HCT116 (cell line): Measurements from ENCODE around the gene ITGB1. TPM values are rescaled to one million over a fixed set of nuclear protein-coding genes. Genes with fewer than 3 reads are reported as not detected.

Experiments used
- ATAC-seq: fragments of 200-7000 bp; cut with Tn5 transposase; 2 replicates; pipeline ENCODE4 v1.9.1; 2020; ENCODE audit warnings: mild to moderate bottlenecking, moderate library complexity
- BruUV-seq: library from RNA; stranded (reverse); fragments of 400-500 nt; replicated peaks from 2 replicates; lab custom pipeline; 2021; lab: Mats Ljungman, UMichigan
- CTCF ChIA-PET: fragments of 300-600 bp; sonication (Branson Sonifier 250); formaldehyde crosslinking; loops from one replicate; lab custom pipeline; 2021; ENCODE audit warnings: antibody characterized with exemption; lab: Charles Lee
- POLR2A ChIA-PET: fragments of 300-600, 350-600 bp; sonication (Branson Sonifier 250); formaldehyde crosslinking; loops from one replicate; lab custom pipeline; 2021; ENCODE audit warnings: antibody characterized with exemption; lab: Charles Lee
- RAD21 ChIA-PET, 2 experiments: fragments of 300-600 bp; sonication (Branson Sonifier 250); formaldehyde crosslinking; loops; one replicate each; lab custom pipeline; 2023; ENCODE audit warnings: low total read pairs in 2 of 2; ENCODE audit not compliant: uncharacterized antibody in 2 of 2, unreplicated experiment in 2 of 2, low non-redundant PET in 1 of 2; lab: Charles Lee
- DNase-seq: peaks from one replicate; pipeline ENCODE4 v3.0.0-alpha.2; 2010; ENCODE audit warnings: low read depth, low spot score
- H2AFZ ChIP-seq: fragments of 200-600 bp; shearing (Covaris generic), sonication (generic); 2 replicates; pipeline ENCODE4 v1.6.1; 2017; ENCODE audit warnings: low read depth, mixed run types, mixed read lengths, antibody characterized with exemption, low read length; ENCODE audit not compliant: poor library complexity, severe bottlenecking
- H3K27ac ChIP-seq: 2 replicates; pipeline ENCODE4 v1.5.1; 2012; ENCODE audit warnings: low read depth, low read length
- H3K27me3 ChIP-seq: fragments of 200-600 bp; sonication (generic); 2 replicates; pipeline ENCODE4 v1.6.1; 2016; ENCODE audit warnings: mixed run types, low read length, mixed read lengths; ENCODE audit not compliant: insufficient read depth
- H3K36me3 ChIP-seq, 2 experiments: fragments of 200-500 bp in 1 of 2; fragments of 200-600 bp in 1 of 2; sonication (Bioruptor generic) in 1 of 2; sonication (generic) in 1 of 2; 2 replicates each; pipeline versions ENCODE4 v1.5.1 to v1.6.1; 2014 to 2016; ENCODE audit warnings: low read length in 2 of 2, inconsistent platforms in 1 of 2, mixed read lengths in 1 of 2, mixed run types in 1 of 2; ENCODE audit not compliant: insufficient read depth in 2 of 2, control insufficient read depth in 1 of 2
- H3K4me1 ChIP-seq, 2 experiments: fragments of 200-600 bp in 1 of 2; sonication (generic) in 1 of 2; 2 replicates each; pipeline versions ENCODE4 v1.5.1 to v1.6.1; 2012 to 2017; ENCODE audit warnings: low read length in 2 of 2, inconsistent platforms in 1 of 2, mild to moderate bottlenecking in 1 of 2, mixed read lengths in 1 of 2, mixed run types in 1 of 2, moderate library complexity in 1 of 2; ENCODE audit not compliant: insufficient read depth in 2 of 2, control insufficient read depth in 1 of 2
- H3K4me2 ChIP-seq: fragments of 200-600 bp; sonication (generic); 2 replicates; pipeline ENCODE4 v1.6.1; 2017; ENCODE audit warnings: mixed run types, low read length, mixed read lengths
- H3K4me3 ChIP-seq, 2 experiments: fragments of 200-600 bp in 1 of 2; sonication (generic) in 1 of 2; replicated peaks in 1 of 2; 2 replicates each; pipeline ENCODE4 v1.5.1; 2011 to 2016; ENCODE audit warnings: low read length in 2 of 2, control low read depth in 1 of 2, low read depth in 1 of 2, mild to moderate bottlenecking in 1 of 2, mixed read lengths in 1 of 2, mixed run types in 1 of 2
- H3K79me2 ChIP-seq: fragments of 200-600 bp; sonication (generic); 2 replicates; pipeline ENCODE4 v1.6.1; 2017; ENCODE audit warnings: mild to moderate bottlenecking, mixed run types, low read length, moderate library complexity, mixed read lengths; ENCODE audit not compliant: insufficient read depth
- H3K9ac ChIP-seq: fragments of 200-600 bp; sonication (generic); 2 replicates; pipeline ENCODE4 v1.6.1; 2016; ENCODE audit warnings: low read length, mixed read lengths
- H3K9me2 ChIP-seq: fragments of 200-600 bp; sonication (generic), shearing (Covaris generic); 2 replicates; pipeline ENCODE4 v1.6.1; 2017; ENCODE audit warnings: mixed run types, mild to moderate bottlenecking, moderate library complexity; ENCODE audit not compliant: insufficient read depth
- H3K9me3 ChIP-seq, 2 experiments: fragments of 200-500 bp in 1 of 2; fragments of 200-600 bp in 1 of 2; sonication (Bioruptor generic) in 1 of 2; sonication (generic) in 1 of 2; 2 replicates each; pipeline ENCODE4 v1.6.1; 2014 to 2017; ENCODE audit warnings: low read length in 2 of 2, mixed read lengths in 2 of 2, inconsistent platforms in 1 of 2, low read depth in 1 of 2, mild to moderate bottlenecking in 1 of 2, mixed run types in 1 of 2, moderate library complexity in 1 of 2; ENCODE audit not compliant: control insufficient read depth in 1 of 2, insufficient read depth in 1 of 2
- H4K20me1 ChIP-seq: fragments of 200-600 bp; sonication (generic), shearing (Covaris generic); 2 replicates; pipeline ENCODE4 v1.6.1; 2017; ENCODE audit warnings: mixed run types, mild to moderate bottlenecking, moderate library complexity; ENCODE audit not compliant: insufficient read depth
- ELF1 ChIP-seq: IDR thresholded peaks from 2 replicates; pipeline ENCODE4 v1.6.1; 2012; ENCODE audit warnings: low read depth, borderline replicate concordance
- EZH2phosphoT487 ChIP-seq: fragments of 200-600 bp; IDR thresholded peaks from 2 replicates; pipeline ENCODE4 v1.6.1; 2018; ENCODE audit warnings: antibody characterized with exemption, borderline replicate concordance
- FOSL1 ChIP-seq: IDR thresholded peaks from 2 replicates; pipeline ENCODE4 v1.6.1; 2012; ENCODE audit warnings: low read depth
- POLR2A ChIP-seq: IDR thresholded peaks from 2 replicates; pipeline ENCODE4 v1.7.0; 2011; ENCODE audit warnings: borderline replicate concordance; ENCODE audit not compliant: insufficient read depth, insufficient read length; ENCODE audit errors: extremely low read depth
- RAD21 ChIP-seq: IDR thresholded peaks from 2 replicates; pipeline ENCODE4 v1.6.1; 2012; ENCODE audit warnings: low read depth, mild to moderate bottlenecking
- SP1 ChIP-seq: IDR thresholded peaks from 2 replicates; pipeline ENCODE4 v1.6.1; 2012; ENCODE audit warnings: low read depth
- YY1 ChIP-seq: IDR thresholded peaks from 2 replicates; pipeline ENCODE4 v1.6.1; 2011; ENCODE audit warnings: low read length, low read depth, moderate library complexity, mild to moderate bottlenecking; ENCODE audit not compliant: insufficient replicate concordance; ENCODE audit errors: extremely low read depth
- ZNF274 ChIP-seq: fragments of 200-500 bp; sonication (Bioruptor generic); IDR thresholded peaks from 2 replicates; pipeline ENCODE4 v1.6.1; 2014; ENCODE audit warnings: mild to moderate bottlenecking, low read depth, low read length, inconsistent platforms
- intact Hi-C: fragments of 100-400 bp; cut with micrococcal nuclease; formaldehyde crosslinking; loops from 2 replicates; pipeline ENCODE4 v1.10.0; 2022
- total RNA-seq: library from RNA; stranded (reverse); gene quantifications from one replicate; pipeline ENCODE4 v1.2.1, GENCODE V29; 2021; ENCODE audit not compliant: unreplicated experiment
- TF ChIP-seq, protein P1 (sequence below): IDR thresholded peaks from 2 replicates; pipeline ENCODE4 v1.6.1; 2012; ENCODE audit warnings: low read depth

Gene ITGB1
- total RNA-seq, 1 experiment from 2014 or later: 366 TPM

DNA sequence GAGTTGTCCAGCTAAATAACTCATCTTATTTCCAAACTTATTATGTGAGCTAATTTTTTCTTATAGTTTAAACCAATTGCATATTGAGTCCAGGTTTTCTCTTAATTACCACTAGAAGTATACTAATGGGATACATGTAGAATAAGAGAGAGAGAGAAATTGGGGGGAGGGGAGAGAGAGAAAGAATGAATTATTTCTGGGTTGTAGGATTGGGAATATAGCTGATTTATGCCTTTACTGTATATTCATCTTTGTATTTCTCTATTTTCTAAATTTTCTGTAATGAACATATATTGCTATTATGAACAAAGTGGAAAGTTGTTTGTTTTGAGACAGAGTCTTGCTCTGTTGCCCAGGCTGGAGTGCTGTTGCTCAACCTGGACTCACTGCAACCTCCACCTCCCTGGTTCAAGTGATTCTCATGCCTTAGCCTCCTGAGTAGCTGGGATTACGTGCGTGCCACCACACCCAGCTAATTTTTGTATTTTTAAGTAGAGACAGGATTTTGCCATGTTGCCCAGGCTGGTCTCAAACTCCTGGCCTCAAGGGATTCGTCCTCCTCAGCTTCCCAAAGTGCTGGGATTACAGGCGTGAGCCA, 26.1 kb upstream of the ITGB1 start:
- no peaks in the 10 kb centered on the region for H3K36me3 ChIP-seq
- peak overlapping the region; percentile 71 for H3K27ac ChIP-seq
- no TSS peak for BruUV-seq
- no peaks in the 10 kb centered on the region for H3K27me3 ChIP-seq
- H3K79me2 ChIP-seq: no peaks in the 10 kb centered on the region
- H3K4me2 ChIP-seq: peak overlapping the region; percentile 84
- RAD21 ChIA-PET: no interaction called here
- intact Hi-C loops: no loop called here
- no peaks in the 10 kb centered on the region for H3K9me3 ChIP-seq
- no peak for TF ChIP-seq RAD21
- no peak for TF ChIP-seq FOSL1
- no peak for TF ChIP-seq POLR2A
- TF ChIP-seq, protein P1, sequence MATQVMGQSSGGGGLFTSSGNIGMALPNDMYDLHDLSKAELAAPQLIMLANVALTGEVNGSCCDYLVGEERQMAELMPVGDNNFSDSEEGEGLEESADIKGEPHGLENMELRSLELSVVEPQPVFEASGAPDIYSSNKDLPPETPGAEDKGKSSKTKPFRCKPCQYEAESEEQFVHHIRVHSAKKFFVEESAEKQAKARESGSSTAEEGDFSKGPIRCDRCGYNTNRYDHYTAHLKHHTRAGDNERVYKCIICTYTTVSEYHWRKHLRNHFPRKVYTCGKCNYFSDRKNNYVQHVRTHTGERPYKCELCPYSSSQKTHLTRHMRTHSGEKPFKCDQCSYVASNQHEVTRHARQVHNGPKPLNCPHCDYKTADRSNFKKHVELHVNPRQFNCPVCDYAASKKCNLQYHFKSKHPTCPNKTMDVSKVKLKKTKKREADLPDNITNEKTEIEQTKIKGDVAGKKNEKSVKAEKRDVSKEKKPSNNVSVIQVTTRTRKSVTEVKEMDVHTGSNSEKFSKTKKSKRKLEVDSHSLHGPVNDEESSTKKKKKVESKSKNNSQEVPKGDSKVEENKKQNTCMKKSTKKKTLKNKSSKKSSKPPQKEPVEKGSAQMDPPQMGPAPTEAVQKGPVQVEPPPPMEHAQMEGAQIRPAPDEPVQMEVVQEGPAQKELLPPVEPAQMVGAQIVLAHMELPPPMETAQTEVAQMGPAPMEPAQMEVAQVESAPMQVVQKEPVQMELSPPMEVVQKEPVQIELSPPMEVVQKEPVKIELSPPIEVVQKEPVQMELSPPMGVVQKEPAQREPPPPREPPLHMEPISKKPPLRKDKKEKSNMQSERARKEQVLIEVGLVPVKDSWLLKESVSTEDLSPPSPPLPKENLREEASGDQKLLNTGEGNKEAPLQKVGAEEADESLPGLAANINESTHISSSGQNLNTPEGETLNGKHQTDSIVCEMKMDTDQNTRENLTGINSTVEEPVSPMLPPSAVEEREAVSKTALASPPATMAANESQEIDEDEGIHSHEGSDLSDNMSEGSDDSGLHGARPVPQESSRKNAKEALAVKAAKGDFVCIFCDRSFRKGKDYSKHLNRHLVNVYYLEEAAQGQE: no peak
- TF ChIP-seq YY1: no peak
- no peak for TF ChIP-seq EZH2phosphoT487
- TF ChIP-seq ELF1: no peak
- no peak for TF ChIP-seq SP1
- no peak for TF ChIP-seq ZNF274
- peaks cover 64 to 81% of the 10 kb centered on the region in 2 experiments for H3K4me1 ChIP-seq
- H4K20me1 ChIP-seq: no peaks in the 10 kb centered on the region
- CTCF ChIA-PET: no interaction called here
- H3K9me2 ChIP-seq: no peaks in the 10 kb centered on the region
- peak overlapping the region; percentile 73 for H3K9ac ChIP-seq
- no peak for ATAC-seq
- DNase-seq: no peak
- POLR2A ChIA-PET: interaction anchor here (0.7 to 2.3 kb wide), 2 partner anchors 11 to 27 kb away, joined by 3 to 5 read pairs; no protein-coding TSS in a partner anchor
- H3K4me3 ChIP-seq: no peak overlapping the region
- no peak overlapping the region for H2AFZ ChIP-seq
